A673 (cell line): ENCODE results near the gene LAMA2. TPM values are rescaled to one million over a fixed set of nuclear protein-coding genes. Genes with fewer than 3 reads are reported as not detected.

Experiments used
- BruUV-seq: library from RNA; stranded (reverse); fragments of 400-500 nt; replicated peaks from 2 replicates; lab custom pipeline; 2021; lab: Mats Ljungman, UMichigan
- CTCF ChIA-PET: fragments of 300-600 bp; sonication (Branson Sonifier 250); formaldehyde crosslinking; loops from one replicate; lab custom pipeline; 2022; ENCODE audit warnings: antibody characterized with exemption; lab: Charles Lee
- POLR2A ChIA-PET: fragments of 300-600 bp; sonication (Branson Sonifier 250); formaldehyde crosslinking; loops from one replicate; lab custom pipeline; 2022; ENCODE audit warnings: antibody characterized with exemption; ENCODE audit not compliant: low non-redundant PET; lab: Charles Lee
- DNase-seq: peaks from one replicate; pipeline ENCODE4 v3.0.0-alpha.2; 2015; ENCODE audit warnings: low spot score
- H3K27ac ChIP-seq: fragments of 200-600 bp; sonication (generic); 2 replicates; pipeline ENCODE4 v1.5.1; 2016; ENCODE audit warnings: mixed run types, low read depth, mild to moderate bottlenecking, mixed read lengths, antibody characterized with exemption, low read length; ENCODE audit not compliant: poor library complexity, severe bottlenecking
- H3K27me3 ChIP-seq: fragments of 200-600 bp; sonication (generic); replicated peaks from 2 replicates; pipeline ENCODE4 v1.6.1; 2017; ENCODE audit warnings: mixed run types, low read depth, mild to moderate bottlenecking, mixed read lengths, antibody characterized with exemption, low read length; ENCODE audit not compliant: insufficient read depth, poor library complexity
- H3K36me3 ChIP-seq: fragments of 200-600 bp; sonication (generic); 2 replicates; pipeline ENCODE4 v1.6.1; 2016; ENCODE audit warnings: mixed run types, mild to moderate bottlenecking, mixed read lengths, antibody characterized with exemption, low read length; ENCODE audit not compliant: insufficient read depth, poor library complexity, severe bottlenecking
- H3K4me1 ChIP-seq: fragments of 200-600 bp; sonication (generic); 2 replicates; pipeline ENCODE4 v1.6.1; 2017; ENCODE audit warnings: mixed run types, mild to moderate bottlenecking, mixed read lengths, antibody characterized with exemption, low read length; ENCODE audit not compliant: insufficient read depth, poor library complexity, severe bottlenecking
- H3K4me3 ChIP-seq: fragments of 200-600 bp; sonication (generic); 2 replicates; pipeline ENCODE4 v1.5.1; 2016; ENCODE audit warnings: low read depth, mixed run types, mild to moderate bottlenecking, mixed read lengths, low read length; ENCODE audit not compliant: poor library complexity, severe bottlenecking
- H3K9me3 ChIP-seq: fragments of 200-600 bp; sonication (generic); 2 replicates; pipeline ENCODE4 v1.6.1; 2016; ENCODE audit warnings: mixed run types, low read depth, mild to moderate bottlenecking, mixed read lengths, antibody characterized with exemption, low read length; ENCODE audit not compliant: poor library complexity, severe bottlenecking
- CTCF ChIP-seq: fragments of 300-800, 200-600 bp; sonication (generic); conservative IDR thresholded peaks from 2 replicates; pipeline ENCODE4 v1.5.1; 2017; ENCODE audit warnings: low read depth, mild to moderate bottlenecking, antibody characterized with exemption, low read length, moderate library complexity, mixed read lengths
- EZH2 ChIP-seq: fragments of 200-600 bp; sonication (generic); IDR thresholded peaks from 2 replicates; pipeline ENCODE4 v1.6.1; 2017; ENCODE audit warnings: borderline replicate concordance, low read depth, mild to moderate bottlenecking, mixed read lengths, antibody characterized with exemption, low read length; ENCODE audit not compliant: poor library complexity, severe bottlenecking
- intact Hi-C: fragments of 100-400 bp; cut with micrococcal nuclease; formaldehyde crosslinking; loops from one replicate; pipeline ENCODE4 v1.10.0; 2022; ENCODE audit not compliant: unreplicated experiment
- total RNA-seq: library from RNA; stranded (reverse); gene quantifications from 2 replicates; pipeline ENCODE4 v1.2.3, GENCODE V29; 2021

LAMA2 gene
- total RNA-seq, 1 experiment from 2014 or later: 2.2 TPM

- no peaks in the 10 kb centered on the region for H3K27me3 ChIP-seq
- no peak for TF ChIP-seq EZH2
- DNase-seq: peak; percentile 52
- intact Hi-C loops: loop anchor here (10.0 kb wide), 2 partner anchors 387 to 437 kb away; no protein-coding TSS in a partner anchor
- H3K4me3 ChIP-seq: no peak overlapping the region
- H3K27ac ChIP-seq: no peak overlapping the region
- no TSS peak for BruUV-seq
- POLR2A ChIA-PET: no interaction called here
- no peaks in the 10 kb centered on the region for H3K9me3 ChIP-seq
- no peaks in the 10 kb centered on the region for H3K36me3 ChIP-seq
- CTCF ChIA-PET: interaction anchor here (0.6 kb wide), 1 partner anchor 1468 kb away, joined by 4 read pairs; no protein-coding TSS in a partner anchor
- H3K4me1 ChIP-seq: peaks cover 36% of the 10 kb centered on the region
Measured at GRCh38 chr6:129497481-129498441, 614.8 kb downstream of the LAMA2 start.

GRCh38 chr6:129498541-129498940 lies 615.6 kb downstream of the LAMA2 start:
- Histone ChIP-seq H3K4me3 (peak overlapping the region; percentile 11), H3K4me1 (peaks cover 36% of the 10 kb centered on the region), H3K9me3 (no peaks in the 10 kb centered on the region), H3K36me3 (no peaks in the 10 kb centered on the region), H3K27me3 (no peaks in the 10 kb centered on the region), H3K27ac (no peak overlapping the region)
- CTCF ChIA-PET: interaction anchor here (1.2 kb wide), 1 partner anchor 77 kb away, joined by 7 read pairs; no protein-coding TSS in a partner anchor
- no TSS peak for BruUV-seq
- intact Hi-C loops: loop anchor here (10.0 kb wide), 2 partner anchors 386 to 436 kb away; no protein-coding TSS in a partner anchor
- no peak for DNase-seq
- POLR2A ChIA-PET: no interaction called here
- no peak for TF ChIP-seq CTCF
- TF ChIP-seq EZH2: no peak

GRCh38 chr6:129498950-129499842 lies 616.3 kb downstream of the LAMA2 start:
- no peaks in the 10 kb centered on the region for H3K9me3 ChIP-seq
- ChIA-PET POLR2A (no interaction called here), CTCF (interaction anchor here (0.7 to 1.2 kb wide), 5 partner anchors 67 to 159 kb away, joined by 3 to 8 read pairs (median 4); no protein-coding TSS in a partner anchor)
- DNase-seq: peak; percentile 84
- peaks cover 36% of the 10 kb centered on the region for H3K4me1 ChIP-seq
- H3K4me3 ChIP-seq: peak overlapping the region; percentile 11
- no peak overlapping the region for H3K27ac ChIP-seq
- no TSS peak for BruUV-seq
- no peaks in the 10 kb centered on the region for H3K36me3 ChIP-seq
- no peaks in the 10 kb centered on the region for H3K27me3 ChIP-seq
- intact Hi-C loops: loop anchor here (10.0 kb wide), 2 partner anchors 386 to 436 kb away; no protein-coding TSS in a partner anchor
- TF ChIP-seq CTCF (peak; percentile 71), EZH2 (no peak)
